Measurements from ENCODE around the gene GLMN.

- TF ChIP-seq, protein P1, sequence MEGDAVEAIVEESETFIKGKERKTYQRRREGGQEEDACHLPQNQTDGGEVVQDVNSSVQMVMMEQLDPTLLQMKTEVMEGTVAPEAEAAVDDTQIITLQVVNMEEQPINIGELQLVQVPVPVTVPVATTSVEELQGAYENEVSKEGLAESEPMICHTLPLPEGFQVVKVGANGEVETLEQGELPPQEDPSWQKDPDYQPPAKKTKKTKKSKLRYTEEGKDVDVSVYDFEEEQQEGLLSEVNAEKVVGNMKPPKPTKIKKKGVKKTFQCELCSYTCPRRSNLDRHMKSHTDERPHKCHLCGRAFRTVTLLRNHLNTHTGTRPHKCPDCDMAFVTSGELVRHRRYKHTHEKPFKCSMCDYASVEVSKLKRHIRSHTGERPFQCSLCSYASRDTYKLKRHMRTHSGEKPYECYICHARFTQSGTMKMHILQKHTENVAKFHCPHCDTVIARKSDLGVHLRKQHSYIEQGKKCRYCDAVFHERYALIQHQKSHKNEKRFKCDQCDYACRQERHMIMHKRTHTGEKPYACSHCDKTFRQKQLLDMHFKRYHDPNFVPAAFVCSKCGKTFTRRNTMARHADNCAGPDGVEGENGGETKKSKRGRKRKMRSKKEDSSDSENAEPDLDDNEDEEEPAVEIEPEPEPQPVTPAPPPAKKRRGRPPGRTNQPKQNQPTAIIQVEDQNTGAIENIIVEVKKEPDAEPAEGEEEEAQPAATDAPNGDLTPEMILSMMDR (IDR thresholded peaks at IDR 0.05), result no peak
- TF ChIP-seq EP300 (IDR thresholded peaks at IDR 0.05) (no peak), POLR2AphosphoS5 (IDR thresholded peaks at IDR 0.05) (no peak), POLR2A (IDR thresholded peaks at IDR 0.05) (no peak)
These were observed 9.2 kb upstream of the GLMN start for GRCh38 chr1:92307980-92308379.
